ENCODE data around the gene CPNE5. TPM values are rescaled to one million over a fixed set of nuclear protein-coding genes. Genes with fewer than 3 reads are reported as not detected.

The CPNE5 gene
- total RNA-seq, 1 donor from 2014 or later, result 2.7 TPM

- intact Hi-C loops (cut with micrococcal nuclease), result no loop called here
These were observed 88.2 kb downstream of the CPNE5 start for GRCh38 chr6:36751091-36751490.

GRCh38 chr6:36749829-36750489 lies 89.3 kb downstream of the CPNE5 start:
- intact Hi-C loops (cut with micrococcal nuclease), result no loop called here

GRCh38 chr6:36746251-36746650 lies 93.0 kb downstream of the CPNE5 start:
- intact Hi-C loops (cut with micrococcal nuclease), result no loop called here

- intact Hi-C loops (cut with micrococcal nuclease), result no loop called here
These were observed 93.4 kb downstream of the CPNE5 start for GRCh38 chr6:36745836-36746235.

- intact Hi-C loops (cut with micrococcal nuclease), result no loop called here
These were observed 94.0 kb downstream of the CPNE5 start for GRCh38 chr6:36745283-36745682.

- intact Hi-C loops (cut with micrococcal nuclease), result no loop called here
These were observed 95.0 kb downstream of the CPNE5 start for GRCh38 chr6:36744304-36744673.

GRCh38 chr6:36743538-36744303 lies 95.5 kb downstream of the CPNE5 start:
- intact Hi-C loops (cut with micrococcal nuclease), result no loop called here

GRCh38 chr6:36743032-36743431 lies 96.2 kb downstream of the CPNE5 start:
- intact Hi-C loops (cut with micrococcal nuclease), result no loop called here

- intact Hi-C loops (cut with micrococcal nuclease), result no loop called here
These were observed 97.1 kb downstream of the CPNE5 start for GRCh38 chr6:36742146-36742545.

- intact Hi-C loops (cut with micrococcal nuclease), result no loop called here
These were observed 98.4 kb downstream of the CPNE5 start for GRCh38 chr6:36740818-36741179.

GRCh38 chr6:36739947-36740817 lies 99.1 kb downstream of the CPNE5 start:
- intact Hi-C loops (cut with micrococcal nuclease), result no loop called here

GRCh38 chr6:36738108-36738507 lies 101.1 kb downstream of the CPNE5 start:
- intact Hi-C loops (cut with micrococcal nuclease), result no loop called here

GRCh38 chr6:36737043-36737785 lies 102.0 kb downstream of the CPNE5 start:
- intact Hi-C loops (cut with micrococcal nuclease), result no loop called here

GRCh38 chr6:36735110-36736071 lies 103.9 kb downstream of the CPNE5 start:
- intact Hi-C loops (cut with micrococcal nuclease), result loop anchor here (1.0 to 2.0 kb wide), 5 partner anchors 8 to 112 kb away; no protein-coding TSS in a partner anchor

GRCh38 chr6:36734486-36735060 lies 104.7 kb downstream of the CPNE5 start:
- intact Hi-C loops (cut with micrococcal nuclease), result loop anchor here (1.0 to 2.0 kb wide), 5 partner anchors 7 to 111 kb away; no protein-coding TSS in a partner anchor

- intact Hi-C loops (cut with micrococcal nuclease), result no loop called here
These were observed 105.9 kb downstream of the CPNE5 start for GRCh38 chr6:36733300-36733699.

- intact Hi-C loops (cut with micrococcal nuclease), result no loop called here
These were observed 107.5 kb downstream of the CPNE5 start for GRCh38 chr6:36731622-36732310.

- intact Hi-C loops (cut with micrococcal nuclease), result no loop called here
These were observed 108.5 kb downstream of the CPNE5 start for GRCh38 chr6:36730424-36731380.
